Effector CD4-positive, alpha-beta T cell (primary cell): ENCODE results near the gene AGPAT4.
"Not testable (repeated sequence)": the region's sequence is repeated elsewhere in the genome, so short reads cannot be mapped to it uniquely, and the experiment has no call there.

Experiments used
- DNase-seq: peaks from one replicate; pipeline ENCODE4 v3.0.0-alpha.2; 2020
- total RNA-seq: gene quantifications from one replicate; lab custom pipeline; 2026; lab: John Stamatoyannopoulos, UW

AGPAT4 gene
- total RNA-seq = 16.5 reads per million, percentile 42 among the genes with 10 or more reads in this experiment

GRCh38 chr6:161273752-161274487, at the start of gene AGPAT4:
Gene AGPAT4 (minus strand): TSS chr6:161274061. CDS start chr6:161232213, 41,848 bp downstream.
- DNase-seq = peak; percentile 51

- no peak for DNase-seq
These were observed 45.4 kb upstream of the AGPAT4 start for GRCh38 chr6:161319231-161319630.

DNA sequence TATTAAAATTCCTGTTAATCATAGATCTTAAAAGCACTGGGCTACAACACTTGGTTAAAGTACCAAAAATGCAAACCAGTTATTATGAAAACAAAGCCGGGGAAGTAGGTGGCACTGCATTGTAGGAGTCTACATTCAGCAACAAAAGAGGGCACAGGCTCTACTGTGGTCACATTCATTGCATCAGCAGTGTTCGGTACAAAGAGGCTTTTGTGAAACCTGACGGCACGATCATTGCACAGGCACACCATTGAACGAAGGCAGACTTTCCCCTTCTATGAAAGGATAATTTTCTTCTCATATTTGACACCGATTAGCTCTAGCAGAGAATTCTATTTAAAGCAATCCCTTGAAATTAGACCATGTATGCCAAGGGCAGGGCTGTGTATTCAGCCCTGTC, 44.6 kb upstream of the AGPAT4 start:
- DNase-seq = no peak

- no peak for DNase-seq
These were observed 42.7 kb upstream of the AGPAT4 start for GRCh38 chr6:161316531-161316930.

DNA sequence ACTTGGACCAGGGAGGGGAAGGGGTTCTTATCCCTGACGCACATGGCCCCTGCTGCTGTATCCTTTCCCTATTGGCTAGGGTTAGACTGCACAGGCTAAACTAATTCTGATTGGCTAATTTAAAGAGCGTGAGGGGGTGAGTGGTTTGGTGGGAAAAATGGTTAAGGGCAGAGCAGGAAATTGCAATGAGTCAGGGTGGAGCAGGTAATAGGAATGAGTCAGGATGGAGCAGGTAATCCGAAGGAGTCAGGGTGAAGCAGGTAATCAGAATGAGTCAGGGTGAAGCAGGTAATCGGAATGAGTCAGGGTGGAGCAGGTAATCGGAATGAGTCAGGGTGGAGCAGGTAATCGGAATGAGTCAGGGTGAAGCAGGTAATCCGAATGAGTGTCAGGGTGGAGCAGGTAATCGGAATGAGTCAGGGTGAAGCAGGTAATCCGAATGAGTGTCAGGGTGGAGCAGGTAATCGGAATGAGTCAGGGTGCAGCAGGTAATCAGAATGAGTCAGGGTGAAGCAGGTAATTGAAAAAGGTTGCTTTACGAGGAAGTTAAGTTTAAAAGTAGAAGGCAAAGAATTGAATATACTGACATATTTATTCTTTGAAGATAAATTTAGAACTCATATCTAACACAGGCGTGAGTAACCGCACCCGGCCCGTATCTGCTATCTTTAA, 41.5 kb upstream of the AGPAT4 start:
- not testable (repeated sequence) for DNase-seq

DNA sequence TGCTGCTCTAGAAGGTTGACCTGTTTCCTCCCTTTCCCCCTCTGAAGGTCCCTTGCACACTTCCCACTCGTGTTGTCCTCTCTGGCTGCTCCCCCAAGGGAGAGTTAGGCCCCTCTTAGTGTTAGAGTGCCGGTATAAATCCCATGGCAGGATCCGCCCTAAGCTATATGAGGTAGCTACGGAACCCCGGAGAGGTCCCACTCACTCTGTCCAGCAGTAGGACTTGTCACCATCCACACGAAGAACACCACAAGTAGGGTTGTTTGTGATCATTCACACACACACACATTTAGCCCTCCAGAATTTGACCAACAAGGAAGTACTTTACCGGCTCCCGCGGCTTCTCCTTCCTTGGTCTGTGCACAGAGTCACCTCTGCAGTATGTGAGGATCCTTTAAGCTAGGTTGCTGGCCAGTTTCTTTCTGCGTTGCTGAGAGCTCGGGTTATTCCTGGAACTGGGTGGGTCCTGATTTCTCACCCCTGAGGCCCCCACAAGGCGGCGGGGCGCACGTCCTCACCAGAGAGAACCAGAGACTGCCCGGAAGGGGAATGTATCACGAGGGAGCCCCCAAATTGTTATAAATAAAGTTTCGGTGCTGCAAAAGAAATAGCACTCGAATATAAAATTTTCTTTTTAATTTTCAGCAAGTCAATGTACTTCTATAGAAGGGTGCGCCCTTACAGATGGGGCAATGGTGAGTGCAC, 40.8 kb upstream of the AGPAT4 start:
- DNase-seq = not testable (repeated sequence)

- DNase-seq = no peak
These were observed 40.2 kb upstream of the AGPAT4 start for GRCh38 chr6:161313940-161314509.

DNA sequence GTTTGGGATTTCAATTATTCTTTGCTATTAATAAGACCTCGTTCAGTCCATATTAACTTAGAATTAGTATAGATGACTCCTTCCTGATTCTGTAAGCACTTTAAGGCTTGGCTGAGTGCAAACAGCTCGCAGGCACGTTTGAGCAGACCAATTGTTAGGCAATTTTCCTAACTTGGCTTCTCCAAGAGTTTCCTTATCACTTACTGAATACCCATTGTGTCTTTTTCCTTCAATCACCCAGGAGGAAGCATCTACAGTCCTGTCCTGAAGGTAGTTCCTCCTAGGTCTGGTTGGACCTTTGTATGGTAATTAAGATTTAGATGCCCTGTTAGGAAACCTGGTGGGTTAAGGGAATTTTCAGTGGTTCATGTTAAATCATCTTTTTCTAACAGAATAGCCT, 39.6 kb upstream of the AGPAT4 start:
- DNase-seq = not testable (repeated sequence)

DNA sequence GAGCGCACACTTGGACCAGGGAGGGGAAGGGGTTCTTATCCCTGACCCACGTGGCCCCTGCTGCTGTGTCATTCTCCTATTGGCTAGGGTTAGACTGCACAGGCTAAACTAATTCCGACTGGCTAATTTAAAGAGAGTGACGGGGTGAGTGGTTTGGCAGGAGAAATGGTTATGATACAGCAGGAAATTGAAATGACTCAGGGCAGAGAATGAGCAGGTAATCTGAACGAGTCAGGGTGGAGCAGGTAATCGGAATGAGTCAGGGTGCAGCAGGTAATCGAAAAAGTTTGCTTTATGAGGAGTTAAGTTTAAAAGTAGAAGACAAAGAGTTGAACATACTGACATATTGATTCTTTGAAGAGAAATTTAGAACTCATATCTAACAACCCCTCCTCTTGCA, 35.9 kb upstream of the AGPAT4 start:
- not testable (repeated sequence) for DNase-seq

GRCh38 chr6:161308075-161308655, 34.3 kb upstream of the AGPAT4 start:
- no peak for DNase-seq

GRCh38 chr6:161305860-161306259, 32.0 kb upstream of the AGPAT4 start:
- no peak for DNase-seq

- DNase-seq = no peak
These were observed 29.9 kb upstream of the AGPAT4 start for GRCh38 chr6:161303628-161304340.

GRCh38 chr6:161302949-161303348, 29.1 kb upstream of the AGPAT4 start:
- DNase-seq = no peak

DNA sequence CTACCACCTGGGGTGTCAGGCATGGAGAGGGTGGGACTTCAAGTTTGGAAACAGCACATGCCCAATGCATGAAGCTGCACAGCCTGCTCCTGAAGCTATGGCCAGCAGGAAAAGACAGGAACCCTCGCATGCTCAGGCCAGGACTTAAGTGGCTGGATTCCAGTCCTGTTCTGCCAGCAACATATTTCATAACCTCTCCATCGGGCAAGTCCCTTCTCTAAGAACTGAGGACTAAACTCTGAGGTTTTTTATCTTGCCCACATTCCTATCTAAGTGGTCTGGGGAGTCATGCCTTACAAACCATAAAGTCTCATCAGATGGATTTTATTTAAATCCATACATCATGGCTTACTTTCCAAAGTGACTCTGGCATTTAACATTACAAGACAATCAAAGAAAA, 27.5 kb upstream of the AGPAT4 start:
- DNase-seq = no peak

- no peak for DNase-seq
These were observed 27.0 kb upstream of the AGPAT4 start for GRCh38 chr6:161300823-161301222.

DNA sequence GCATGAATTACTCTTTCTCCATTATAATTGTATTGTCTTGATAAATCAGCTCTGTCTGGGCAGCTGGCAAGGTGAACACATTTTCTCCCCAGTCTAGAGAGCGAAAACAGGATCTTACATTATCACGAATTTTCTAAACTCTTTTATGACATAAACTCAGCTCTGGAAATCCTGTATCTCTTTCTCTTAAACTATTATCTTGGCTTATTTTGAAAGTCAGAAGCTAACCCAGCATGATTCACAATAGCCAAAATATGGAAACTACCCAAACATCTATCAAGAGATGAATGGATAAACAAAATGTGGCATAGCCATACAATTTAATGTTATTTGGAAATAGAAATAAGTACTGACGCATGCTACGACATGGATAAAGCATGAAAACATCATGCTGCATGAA, 25.9 kb upstream of the AGPAT4 start:
- no peak for DNase-seq

DNA sequence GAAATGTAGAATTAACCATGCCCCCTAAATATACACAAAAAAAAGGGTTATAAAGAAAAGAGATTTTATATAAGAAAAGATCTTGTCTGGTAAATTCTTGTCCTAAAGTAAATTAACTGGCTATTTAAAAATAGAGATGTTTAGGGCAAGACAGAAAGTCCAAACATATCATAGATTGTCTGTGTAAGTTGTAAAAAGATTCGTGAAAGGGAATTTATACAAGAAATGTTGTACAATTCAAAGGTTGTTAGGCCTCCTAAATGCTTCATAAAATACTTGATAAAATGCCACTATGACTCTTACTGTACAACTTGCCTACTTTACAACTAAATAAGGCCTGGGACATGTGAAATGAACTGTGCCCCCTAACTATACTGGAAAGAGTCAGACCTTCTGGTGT, 21.9 kb upstream of the AGPAT4 start:
- DNase-seq = no peak

GRCh38 chr6:161292650-161293281, 18.9 kb upstream of the AGPAT4 start:
- DNase-seq = no peak

DNA sequence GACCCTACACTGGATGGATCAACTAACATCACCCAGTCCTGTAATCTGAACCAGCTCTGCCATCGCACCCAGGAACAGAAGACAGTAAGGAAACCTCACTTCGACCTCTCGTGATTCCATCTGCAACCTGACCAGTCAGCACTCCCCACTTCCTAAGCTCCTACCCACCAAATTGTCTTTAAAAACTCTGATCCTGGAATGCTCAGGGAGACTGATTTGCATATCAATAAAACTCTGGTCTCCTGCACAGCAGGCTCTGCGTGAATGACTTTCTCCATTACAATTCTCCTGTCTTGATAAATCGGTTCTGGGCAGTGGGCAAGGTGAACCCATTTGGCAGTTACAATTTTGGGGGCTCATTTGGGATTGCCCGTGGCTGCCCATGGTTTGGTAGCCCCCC, 18.3 kb upstream of the AGPAT4 start:
- no peak for DNase-seq

GRCh38 chr6:161290751-161291150, 16.9 kb upstream of the AGPAT4 start:
- no peak for DNase-seq

DNA sequence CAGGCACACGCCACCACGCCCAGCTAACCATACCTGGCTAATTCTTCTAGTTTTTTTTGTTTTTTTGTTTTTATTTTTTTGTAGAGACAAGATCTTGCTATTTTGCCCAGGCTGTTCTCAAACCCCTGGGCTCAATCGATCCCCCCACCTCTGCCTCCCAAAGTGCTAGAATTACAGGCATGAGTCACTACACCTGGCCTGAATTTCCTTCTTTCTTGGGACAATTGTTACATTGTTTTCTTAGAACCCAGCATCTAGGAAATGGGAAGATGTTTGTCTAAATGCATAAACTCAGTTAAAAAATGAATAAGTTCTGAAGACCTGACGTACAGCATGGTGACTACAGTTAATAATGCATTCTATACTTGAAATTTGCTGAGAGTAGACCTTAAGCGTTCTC, 10.8 kb upstream of the AGPAT4 start:
- no peak for DNase-seq

- no peak for DNase-seq
These were observed 7.2 kb upstream of the AGPAT4 start for GRCh38 chr6:161281092-161281491.
